Lower leg skin (tissue), 4 donors: ENCODE measurements around the gene AGMAT. TPM values are rescaled to one million over a fixed set of nuclear protein-coding genes. Genes with fewer than 3 reads are reported as not detected.

Source experiments
- DNase-seq, 2 donors: peaks; one replicate each; pipeline ENCODE4 v3.0.0-alpha.2; 2019; ENCODE audit warnings: low spot score in 2 of 2
- H3K4me3 ChIP-seq: fragments of 200-600 bp; sonication (generic); 2 replicates; pipeline ENCODE4 v1.5.1; 2017; ENCODE audit warnings: mild to moderate bottlenecking, low read depth; ENCODE audit not compliant: poor library complexity, severe bottlenecking
- POLR2A ChIP-seq, 2 donors: fragments of 450-650 bp; IDR thresholded peaks; one replicate each; pipeline ENCODE4 v1.6.1; 2016 to 2017; ENCODE audit warnings: antibody characterized with exemption in 2 of 2, mild to moderate bottlenecking in 1 of 2, moderate library complexity in 1 of 2
- WGBS, 2 donors: methylation state at CpG; one replicate each; pipeline ENCODE4 v1.1.5; 2018; 5-methylcytosine and 5-hydroxymethylcytosine counted together
- intact Hi-C: fragments of 100-400 bp; cut with DNase I; formaldehyde crosslinking; loops from one replicate; pipeline ENCODE4 v1.15.0; 2023; ENCODE audit warnings: low total_unique reads
- total RNA-seq, 4 donors: library from RNA; depleted of rRNA; stranded (reverse); fragments of >200 nt; gene quantifications; one replicate each; pipeline ENCODE4 v1.1.0, GENCODE V29; 2016
- TF ChIP-seq, protein P1 (sequence below), 3 donors: fragments of 450-650 bp; IDR thresholded peaks; one replicate each; pipeline ENCODE4 v1.5.1; 2016; ENCODE audit warnings: antibody characterized with exemption in 3 of 3, mild to moderate bottlenecking in 3 of 3, moderate library complexity in 2 of 3

Gene AGMAT
- total RNA-seq, 4 donors from 2014 or later = 0.54 TPM; not detected in 3

DNA sequence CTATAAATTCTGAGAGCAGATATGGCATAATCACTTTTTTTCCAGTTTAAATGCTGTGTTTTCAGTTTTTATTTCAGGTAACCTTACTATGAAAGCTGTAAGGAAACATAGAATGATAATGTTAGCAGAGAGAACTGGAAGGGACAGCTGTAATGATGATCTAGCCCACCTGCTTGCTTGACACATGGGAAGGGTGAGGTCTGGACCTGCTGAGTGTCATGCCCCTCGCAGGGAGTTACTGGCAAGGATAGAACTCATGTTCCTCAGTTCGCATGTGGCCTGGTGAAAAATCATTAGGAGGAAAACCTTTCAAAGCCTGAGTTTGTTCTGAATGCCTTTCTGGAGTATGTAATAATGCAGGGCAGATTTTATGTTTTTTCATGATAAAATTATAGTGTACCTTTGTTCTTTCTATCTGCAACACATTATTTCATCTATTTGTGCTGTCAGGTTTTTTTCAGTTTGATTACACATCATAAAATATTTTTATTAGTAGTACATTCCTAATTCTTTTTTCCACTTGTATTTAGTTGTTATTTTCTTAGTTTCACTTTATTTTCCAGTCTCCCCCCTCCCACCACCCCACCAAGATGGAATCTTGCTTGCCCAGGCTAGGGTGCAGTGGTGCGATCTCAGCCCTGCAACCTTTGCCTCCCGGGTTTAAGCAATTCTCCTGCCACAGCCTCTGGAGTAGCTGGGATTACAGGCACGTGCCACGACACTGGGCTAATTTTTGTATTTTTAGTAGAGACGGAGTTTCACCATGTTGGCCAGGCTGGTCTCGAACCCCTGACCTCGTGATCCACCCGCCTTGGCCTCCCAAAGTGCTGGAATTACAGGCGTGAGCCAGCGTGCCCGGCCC is 40.4 kb upstream of the AGMAT start:
- no peak overlapping the region for H3K4me3 ChIP-seq
- DNase-seq = no peak
- TF ChIP-seq, protein P1, sequence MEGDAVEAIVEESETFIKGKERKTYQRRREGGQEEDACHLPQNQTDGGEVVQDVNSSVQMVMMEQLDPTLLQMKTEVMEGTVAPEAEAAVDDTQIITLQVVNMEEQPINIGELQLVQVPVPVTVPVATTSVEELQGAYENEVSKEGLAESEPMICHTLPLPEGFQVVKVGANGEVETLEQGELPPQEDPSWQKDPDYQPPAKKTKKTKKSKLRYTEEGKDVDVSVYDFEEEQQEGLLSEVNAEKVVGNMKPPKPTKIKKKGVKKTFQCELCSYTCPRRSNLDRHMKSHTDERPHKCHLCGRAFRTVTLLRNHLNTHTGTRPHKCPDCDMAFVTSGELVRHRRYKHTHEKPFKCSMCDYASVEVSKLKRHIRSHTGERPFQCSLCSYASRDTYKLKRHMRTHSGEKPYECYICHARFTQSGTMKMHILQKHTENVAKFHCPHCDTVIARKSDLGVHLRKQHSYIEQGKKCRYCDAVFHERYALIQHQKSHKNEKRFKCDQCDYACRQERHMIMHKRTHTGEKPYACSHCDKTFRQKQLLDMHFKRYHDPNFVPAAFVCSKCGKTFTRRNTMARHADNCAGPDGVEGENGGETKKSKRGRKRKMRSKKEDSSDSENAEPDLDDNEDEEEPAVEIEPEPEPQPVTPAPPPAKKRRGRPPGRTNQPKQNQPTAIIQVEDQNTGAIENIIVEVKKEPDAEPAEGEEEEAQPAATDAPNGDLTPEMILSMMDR (IDR thresholded peaks at IDR 0.05) = no peak
- TF ChIP-seq POLR2A (IDR thresholded peaks at IDR 0.05) = no peak
- intact Hi-C loops = no loop called here
- 85 to 90% methylated on average over 13 of the region's 13 CpGs for WGBS, 2 donors

DNA sequence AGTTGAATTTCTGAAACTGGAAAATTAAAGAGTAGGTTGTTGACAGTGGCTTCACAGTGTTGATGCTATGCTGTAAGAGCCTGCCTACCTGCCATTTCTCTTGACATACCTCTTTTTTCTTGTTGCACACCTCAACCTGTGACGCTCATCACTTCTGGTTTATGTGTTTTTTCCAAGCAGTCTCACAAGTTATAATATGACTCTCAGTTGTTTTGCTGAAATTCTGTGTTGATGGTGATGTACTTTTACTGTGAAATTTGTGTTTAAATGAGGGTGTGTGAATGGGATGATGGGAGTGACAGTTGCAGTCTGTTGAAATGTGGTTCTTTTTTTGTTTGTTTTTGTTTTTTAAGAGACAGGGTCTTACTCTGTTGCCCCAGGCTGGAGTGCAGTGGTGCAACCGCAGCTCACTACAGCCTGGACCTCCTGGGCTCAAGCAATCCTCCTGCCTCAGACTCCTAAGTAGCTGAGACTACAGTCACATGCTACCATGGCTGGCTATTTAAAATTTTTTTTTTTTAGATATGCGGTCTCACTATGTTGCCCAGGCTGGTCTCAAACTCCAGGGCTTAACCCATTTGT is 39.4 kb upstream of the AGMAT start:
- H3K4me3 ChIP-seq = no peak overlapping the region
- intact Hi-C loops = no loop called here
- no peak for DNase-seq
- TF ChIP-seq POLR2A (IDR thresholded peaks at IDR 0.05) = no peak
- TF ChIP-seq, protein P1 (IDR thresholded peaks at IDR 0.05) = no peak
- 89 to 94% methylated on average over 3 of the region's 3 CpGs for WGBS, 2 donors

DNA sequence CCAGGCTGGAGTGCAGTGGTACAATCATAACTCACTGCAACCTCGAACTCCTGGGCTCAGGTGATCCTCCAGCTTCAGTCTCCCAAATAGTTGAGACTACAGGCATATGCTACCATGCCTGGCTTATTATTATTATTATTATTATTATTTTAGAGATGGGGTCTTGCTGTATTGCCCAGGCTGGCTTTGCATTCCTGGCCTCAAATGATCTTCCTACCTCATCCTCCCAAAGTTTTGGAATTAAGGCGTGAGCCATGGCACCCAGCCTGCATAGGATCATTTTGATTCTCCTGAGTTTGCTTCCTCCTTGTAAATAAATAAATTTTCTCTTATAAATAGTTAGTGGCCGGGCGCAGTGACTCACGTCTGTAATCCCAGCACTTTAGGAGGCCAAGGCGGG is 38.6 kb upstream of the AGMAT start:
- 92 to 95% methylated on average over 6 of the region's 6 CpGs for WGBS, 2 donors
- intact Hi-C loops = no loop called here
- TF ChIP-seq, protein P1 (IDR thresholded peaks at IDR 0.05) = no peak
- no peak for TF ChIP-seq POLR2A (IDR thresholded peaks at IDR 0.05)
- DNase-seq = no peak
- H3K4me3 ChIP-seq = no peak overlapping the region

DNA sequence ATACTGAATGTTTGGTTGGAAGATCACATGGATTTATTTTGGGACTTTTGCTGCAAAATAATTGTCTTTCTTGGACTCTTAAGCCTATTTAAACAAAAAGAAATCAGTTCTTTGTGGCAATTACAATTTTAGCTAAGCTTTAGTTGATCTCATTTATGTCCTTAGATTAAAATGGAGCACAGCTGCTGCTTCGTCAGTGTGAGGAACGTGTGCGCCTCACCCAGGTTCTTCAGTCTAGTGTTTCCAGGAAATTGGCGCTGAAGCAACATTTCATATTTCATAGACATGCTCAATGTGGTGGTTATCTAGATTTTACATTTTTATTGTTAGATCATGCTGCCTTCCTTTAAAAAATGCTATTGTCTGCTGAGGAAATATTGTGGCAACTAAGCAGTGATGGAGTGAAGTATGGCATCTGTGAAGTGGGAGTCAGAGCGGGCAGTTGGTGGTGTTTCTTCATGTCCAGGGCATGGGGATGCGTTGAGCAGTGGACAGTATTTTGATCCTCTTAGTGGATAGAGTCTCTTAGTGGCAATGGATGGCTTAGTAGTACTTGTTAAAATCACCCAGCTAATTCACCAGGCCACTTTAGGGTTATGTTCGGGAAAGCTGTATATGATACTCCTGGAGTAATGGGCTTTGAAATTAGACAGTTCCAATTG is 38.0 kb upstream of the AGMAT start:
- no peak for TF ChIP-seq POLR2A (IDR thresholded peaks at IDR 0.05)
- TF ChIP-seq, protein P1 (IDR thresholded peaks at IDR 0.05) = no peak
- intact Hi-C loops = no loop called here
- H3K4me3 ChIP-seq = no peak overlapping the region
- WGBS, 2 donors = 85 to 86% methylated on average over 7 of the region's 7 CpGs
- no peak for DNase-seq

DNA sequence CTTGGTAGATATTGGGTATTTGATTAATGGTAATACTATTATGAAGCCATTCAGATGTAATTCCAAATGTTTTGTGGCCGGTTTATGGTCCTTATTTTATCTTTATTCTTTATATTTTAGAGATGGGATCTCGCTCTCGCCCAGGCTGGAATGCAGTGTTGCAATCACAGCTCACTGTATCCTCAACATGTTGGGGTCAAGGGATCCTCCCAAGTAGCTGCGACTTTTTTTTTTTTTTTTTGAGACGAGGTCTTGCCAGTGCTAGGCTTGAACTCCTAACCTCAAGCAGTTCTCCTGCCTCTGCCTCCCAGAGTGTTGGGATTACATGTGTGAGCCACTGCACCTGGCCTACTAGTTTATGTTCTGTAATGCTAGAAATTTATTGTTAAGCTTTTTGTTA is 37.1 kb upstream of the AGMAT start:
- intact Hi-C loops = no loop called here
- 59 to 63% methylated on average over 5 of the region's 5 CpGs for WGBS, 2 donors

More for the DNA sequence above, 37.1 kb upstream of the AGMAT start:
- DNase-seq = no peak
- H3K4me3 ChIP-seq = no peak overlapping the region
- TF ChIP-seq POLR2A (IDR thresholded peaks at IDR 0.05) = no peak
- TF ChIP-seq, protein P1 (IDR thresholded peaks at IDR 0.05) = no peak
